ENCODE data around the gene SSBP3.

Gene SSBP3

DNA sequence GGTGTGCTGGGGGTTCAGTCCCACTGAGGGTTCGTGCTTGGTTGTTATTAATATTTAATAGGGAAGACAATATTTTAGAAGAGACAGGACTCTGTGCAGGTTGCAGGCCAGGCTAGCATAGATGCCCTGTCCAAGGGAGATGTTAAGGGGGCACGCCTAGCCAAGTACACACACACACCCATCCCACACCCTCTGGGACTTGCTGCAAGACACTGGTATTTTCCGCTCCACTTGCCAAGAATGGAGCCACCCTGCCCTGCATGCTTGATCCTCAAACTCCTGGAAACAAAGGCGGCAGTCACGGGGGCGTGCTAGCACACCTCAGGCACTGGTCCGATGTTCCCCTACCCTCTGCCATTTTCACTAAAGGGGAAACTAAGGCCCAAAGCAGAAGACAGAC, 107.2 kb downstream of the SSBP3 start:
- no peak for DNase-seq
- intact Hi-C loops (cut with DNase I), result no loop called here

DNA sequence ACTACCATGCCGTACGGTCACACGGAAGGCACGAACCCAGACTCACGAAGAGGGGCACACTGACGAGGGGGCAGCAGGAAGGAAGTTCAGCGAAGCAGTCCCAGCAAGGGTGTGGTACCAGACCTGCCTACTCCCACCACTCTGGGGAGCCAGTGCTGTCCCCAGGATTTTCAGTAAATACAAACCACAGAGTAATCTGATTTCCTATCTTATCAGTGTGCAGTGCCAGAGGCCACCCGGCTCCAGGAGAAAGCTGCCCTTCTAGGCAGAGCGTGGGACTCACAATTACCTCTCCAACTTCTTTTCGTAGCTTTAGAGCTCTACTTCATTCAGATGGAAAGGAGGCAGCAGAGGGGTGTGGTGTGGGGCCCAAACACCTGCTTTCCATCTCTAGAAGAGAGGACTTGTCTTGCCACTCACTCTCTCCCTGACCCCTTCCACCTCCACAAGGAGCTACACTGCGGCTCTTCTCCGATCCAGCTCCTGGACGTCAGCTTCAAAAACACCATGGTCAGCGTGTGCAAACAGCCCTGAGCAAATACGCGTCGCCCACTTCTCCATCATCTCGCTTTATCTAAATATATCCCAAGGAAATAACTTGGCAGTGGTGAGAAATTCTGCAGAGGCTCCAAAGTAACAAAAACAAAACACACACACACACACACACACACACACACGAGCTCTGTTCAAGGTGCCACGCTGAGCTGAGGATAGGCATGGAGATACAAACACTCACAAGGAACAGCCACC, 107.7 kb downstream of the SSBP3 start:
- intact Hi-C loops (cut with DNase I), result no loop called here
- no peak for DNase-seq

DNA sequence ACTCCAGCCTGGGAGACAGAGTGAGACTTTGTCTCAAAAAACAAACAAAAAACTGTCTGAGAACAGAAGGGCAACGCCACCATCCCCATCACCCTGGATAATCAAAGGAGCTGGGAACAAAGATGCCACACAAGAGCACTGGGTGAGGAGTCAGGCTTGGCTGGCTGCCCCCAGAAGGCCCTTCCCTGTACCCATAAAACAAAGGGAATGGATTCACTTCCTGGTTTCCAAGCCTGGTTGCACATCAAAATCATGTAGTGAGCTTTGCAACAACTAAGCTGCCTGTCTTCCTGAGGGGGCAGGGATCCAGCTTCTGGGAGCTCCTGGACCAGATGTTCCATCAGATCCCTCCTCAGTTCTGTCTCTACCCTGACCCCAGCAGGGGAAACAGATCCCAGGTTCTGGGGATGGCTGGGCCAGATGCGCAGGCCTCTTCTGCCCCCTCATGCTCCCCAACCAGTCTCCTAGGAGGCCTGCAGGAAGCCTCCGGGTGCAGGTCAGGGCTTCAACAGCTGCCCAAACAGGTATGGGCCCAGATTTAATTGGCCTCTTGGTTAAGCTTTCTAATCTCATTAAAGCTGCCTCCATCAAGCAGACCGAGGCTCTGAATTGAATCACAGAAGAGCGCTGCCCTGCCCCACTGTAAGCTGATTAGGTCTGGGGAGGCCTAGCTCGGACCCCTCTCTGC, 108.5 kb downstream of the SSBP3 start:
- DNase-seq, result peak in 8 of 10 donors; percentile 60 to 96 (median 72)

DNA sequence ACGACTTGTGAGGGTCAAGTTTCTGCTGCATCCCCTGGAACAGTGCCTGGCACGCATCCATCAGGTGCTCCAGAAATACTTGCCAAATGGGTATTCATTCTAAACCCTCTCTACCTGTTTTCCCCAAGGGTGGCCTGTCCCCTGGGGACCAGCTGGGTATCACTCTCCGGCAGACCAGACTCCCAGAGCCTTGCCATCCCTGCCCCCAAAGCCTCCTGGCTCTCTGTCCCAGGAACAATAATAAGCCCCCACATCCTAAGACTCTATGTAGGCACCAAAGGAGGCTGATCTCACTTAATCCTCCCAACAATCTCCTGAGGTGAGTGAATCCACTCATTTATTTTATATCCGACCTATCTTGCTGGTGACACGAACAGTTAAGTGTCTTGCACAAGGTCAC, 109.5 kb downstream of the SSBP3 start:
- intact Hi-C loops (cut with DNase I), result no loop called here

More for the DNA sequence above, 108.5 kb downstream of the SSBP3 start:
- intact Hi-C loops (cut with DNase I), result no loop called here

DNA sequence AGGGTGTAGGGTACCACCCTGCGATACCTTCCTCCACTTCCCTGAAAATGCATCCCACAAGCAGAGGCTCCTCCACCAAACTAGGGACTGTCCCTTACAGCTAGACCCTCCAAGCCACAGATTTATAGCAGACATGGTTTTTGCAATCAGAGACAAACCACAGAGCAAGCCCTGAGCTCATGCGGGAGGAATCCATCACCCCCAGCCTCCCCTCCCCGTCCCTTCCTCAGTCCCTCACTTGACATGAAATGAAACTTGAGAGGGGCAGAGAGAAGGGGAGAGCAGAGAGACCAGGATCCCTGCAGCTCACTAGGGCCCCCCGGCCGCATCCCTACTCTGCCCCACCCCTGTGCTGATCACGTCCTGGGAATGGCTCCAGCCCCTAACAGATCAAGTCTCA, 111.3 kb downstream of the SSBP3 start:
- intact Hi-C loops (cut with DNase I), result no loop called here
- DNase-seq, result no peak

More for the DNA sequence above, 109.5 kb downstream of the SSBP3 start:
- no peak for DNase-seq

DNA sequence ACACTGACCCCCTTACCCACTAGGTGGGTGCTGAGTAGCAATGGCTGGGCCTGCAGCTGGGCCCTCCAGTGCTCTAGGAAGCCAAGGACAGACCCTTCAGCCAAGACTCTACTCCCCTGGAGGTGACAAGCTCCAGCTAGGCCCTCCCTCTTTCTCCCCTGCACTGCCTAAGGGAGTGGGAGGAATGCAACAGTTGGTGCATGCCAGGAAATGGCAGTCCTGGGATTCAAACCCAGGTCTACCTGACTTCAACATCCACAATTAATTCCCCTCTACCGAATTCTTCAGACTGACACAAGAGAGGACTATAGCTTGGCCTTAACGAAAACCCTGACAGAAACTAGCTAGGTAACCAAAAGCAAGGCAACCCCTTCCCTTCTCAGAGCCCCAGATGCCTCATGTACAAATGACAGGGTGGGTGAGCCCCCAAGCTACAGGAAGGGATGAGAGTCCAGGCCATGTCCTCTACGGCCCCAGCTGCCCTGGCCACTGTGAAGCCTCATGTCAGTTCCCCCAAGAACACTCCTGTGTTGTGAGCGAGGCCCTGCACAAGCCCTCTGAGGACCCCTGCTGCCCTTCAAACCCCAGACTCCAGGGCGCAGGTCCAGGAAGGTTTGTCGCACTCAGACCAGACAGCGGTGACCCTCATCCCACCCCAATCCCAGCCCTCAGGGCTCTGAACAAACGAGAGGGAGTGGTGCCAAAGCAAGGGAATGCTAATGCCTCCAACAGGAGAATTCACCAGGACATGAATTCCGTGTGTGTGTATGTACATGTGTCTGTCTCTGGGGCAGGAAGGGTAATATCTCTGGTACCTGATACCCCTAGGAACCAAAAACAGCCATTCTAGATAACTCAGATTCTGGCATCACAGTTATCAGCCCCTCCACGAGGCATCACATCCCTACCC, 113.9 kb downstream of the SSBP3 start:
- intact Hi-C loops (cut with DNase I), result no loop called here
- DNase-seq, result peak in 1 of 10 donors; percentile 62

DNA sequence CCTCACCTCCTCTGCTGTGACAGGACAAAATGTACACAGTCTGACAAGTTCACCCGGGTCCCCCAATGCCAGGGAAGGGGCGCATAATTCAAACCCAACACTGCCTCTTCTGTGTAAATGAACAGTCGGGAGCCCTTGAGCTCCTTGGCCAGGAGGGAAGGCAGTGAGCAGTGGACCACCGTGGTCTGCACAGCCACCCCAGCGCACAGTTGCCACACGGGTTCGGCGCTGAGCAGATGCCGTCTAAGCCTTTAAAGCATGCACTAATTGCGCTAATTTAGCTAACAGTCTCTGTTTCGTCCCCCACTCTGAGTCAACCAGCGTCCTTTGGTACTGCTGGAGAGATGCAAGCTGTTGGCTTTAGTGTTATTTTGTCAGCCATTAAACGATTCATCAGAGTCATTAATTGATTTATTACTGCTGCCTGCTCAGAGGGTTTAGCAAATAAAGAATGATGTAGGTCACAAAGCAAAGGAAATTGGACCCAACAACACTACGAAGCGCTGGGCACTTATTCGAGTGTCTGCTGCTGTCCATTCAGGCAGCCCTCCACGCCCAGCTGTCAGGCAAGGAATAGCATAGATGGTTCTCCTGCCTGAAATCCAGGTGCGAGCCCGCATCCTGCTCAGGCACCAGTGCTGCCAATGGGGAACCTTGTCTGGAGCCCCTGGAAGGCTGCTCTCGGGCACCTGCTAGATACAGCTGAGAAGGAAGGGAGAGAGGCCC, 114.8 kb downstream of the SSBP3 start:
- DNase-seq, result peak in 2 of 10 donors; percentile 75 to 80
- intact Hi-C loops (cut with DNase I), result no loop called here

DNA sequence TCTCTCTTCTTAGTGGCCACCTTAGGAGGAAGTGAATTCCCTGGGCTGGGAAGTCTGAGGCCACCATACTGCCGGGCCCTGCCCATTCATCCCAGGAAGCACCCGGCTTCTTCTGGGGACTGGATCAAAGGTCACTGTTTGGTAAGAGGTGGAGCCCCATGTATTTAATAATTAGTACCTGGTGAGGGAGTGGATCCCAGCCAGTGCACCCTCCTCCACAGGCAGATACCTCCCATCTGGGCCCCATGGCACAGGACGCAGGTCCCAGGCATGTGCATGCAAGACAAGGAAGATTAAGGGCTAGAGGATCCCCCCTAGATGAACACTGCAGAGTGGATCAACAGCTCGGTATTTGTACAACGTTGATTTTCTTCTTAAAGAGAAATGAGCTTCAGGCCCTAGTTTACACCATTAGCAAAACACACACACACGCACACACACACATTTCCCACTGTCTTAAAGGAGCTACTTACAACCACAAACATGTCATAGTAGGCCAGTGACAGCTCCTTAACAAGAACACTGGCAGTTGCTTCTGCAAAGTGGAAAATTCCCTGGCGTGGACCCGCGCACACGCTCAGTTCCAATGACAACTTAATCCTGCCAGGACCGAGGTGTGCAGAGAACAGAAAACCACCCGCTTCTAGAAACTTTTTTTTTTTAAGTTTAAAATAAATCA, 115.5 kb downstream of the SSBP3 start:
- intact Hi-C loops (cut with DNase I), result no loop called here
- peak in 8 of 10 donors; percentile 38 to 94 (median 64) for DNase-seq

DNA sequence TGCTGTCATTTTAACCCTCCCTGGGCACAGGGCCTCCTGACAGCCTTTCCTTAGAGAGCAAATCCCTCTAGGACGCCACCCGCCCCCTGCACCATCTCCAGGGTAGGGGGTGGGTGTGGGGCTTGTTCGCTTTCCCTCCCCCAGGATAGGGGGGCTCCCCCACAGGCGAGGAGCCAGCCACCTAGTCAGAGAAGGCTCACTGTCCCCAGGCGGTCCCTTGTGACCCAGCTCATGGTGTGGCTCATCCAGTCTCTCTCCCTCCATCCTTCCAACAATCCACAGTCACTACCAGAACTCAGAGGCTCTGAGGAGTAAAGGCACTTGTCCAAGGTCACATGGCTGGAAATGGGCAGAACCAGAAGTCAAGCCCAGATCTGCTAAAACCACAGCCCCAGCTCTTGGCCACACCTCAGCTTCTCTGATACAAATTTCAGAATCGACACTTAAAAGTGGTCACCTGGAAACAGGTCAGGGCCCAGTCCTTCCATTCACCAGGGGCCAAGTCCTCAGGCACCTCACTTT, 116.4 kb downstream of the SSBP3 start:
- DNase-seq, result peak in 2 of 10 donors; percentile 52 to 59
- intact Hi-C loops (cut with DNase I), result no loop called here

DNA sequence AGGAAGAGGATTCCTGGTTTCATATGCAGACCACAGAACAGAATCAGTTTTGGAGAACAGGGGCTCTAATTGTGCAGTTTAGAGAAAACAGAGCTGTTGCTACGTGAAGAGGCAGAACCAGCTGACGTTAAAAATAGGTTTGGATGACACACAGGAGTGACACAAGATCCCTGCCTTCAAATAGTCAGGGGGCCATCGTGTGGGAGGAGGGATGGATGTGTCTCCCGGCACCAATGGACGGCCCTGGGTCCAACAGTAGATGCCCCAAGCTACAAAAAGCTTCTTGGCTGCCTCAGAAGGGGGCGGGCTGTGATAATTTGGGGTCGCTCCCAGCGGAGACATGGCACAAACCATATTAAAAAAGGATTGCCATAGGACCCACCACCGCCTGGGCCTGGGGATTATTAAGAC, 118.4 kb downstream of the SSBP3 start:
- DNase-seq, result peak in 1 of 10 donors; percentile 62
- intact Hi-C loops (cut with DNase I), result no loop called here

DNA sequence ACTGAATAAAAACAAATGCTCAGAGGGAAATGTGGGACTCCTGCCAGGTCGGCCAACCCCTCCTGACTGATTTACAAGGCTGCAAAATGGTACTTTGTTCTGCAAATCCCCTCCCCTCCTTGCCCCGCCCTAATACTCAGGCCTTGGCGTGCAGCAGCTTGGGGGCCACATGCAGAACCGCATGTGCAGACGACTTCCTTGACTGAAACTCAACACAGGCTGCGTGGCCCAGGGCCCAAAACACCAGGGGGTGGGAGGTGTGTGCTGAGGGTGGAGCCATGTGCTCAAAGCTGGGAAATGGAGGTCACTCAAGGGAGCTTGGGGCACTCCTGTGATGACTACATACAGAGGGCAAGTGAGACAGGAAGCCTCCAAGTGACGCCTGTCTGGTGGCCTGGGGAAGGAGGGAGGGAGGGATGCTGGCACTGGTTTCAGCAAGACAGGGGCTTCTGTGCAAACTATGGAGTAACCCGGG, 119.0 kb downstream of the SSBP3 start:
- peak in 6 of 10 donors; percentile 34 to 90 (median 56) for DNase-seq
- intact Hi-C loops (cut with DNase I), result no loop called here

DNA sequence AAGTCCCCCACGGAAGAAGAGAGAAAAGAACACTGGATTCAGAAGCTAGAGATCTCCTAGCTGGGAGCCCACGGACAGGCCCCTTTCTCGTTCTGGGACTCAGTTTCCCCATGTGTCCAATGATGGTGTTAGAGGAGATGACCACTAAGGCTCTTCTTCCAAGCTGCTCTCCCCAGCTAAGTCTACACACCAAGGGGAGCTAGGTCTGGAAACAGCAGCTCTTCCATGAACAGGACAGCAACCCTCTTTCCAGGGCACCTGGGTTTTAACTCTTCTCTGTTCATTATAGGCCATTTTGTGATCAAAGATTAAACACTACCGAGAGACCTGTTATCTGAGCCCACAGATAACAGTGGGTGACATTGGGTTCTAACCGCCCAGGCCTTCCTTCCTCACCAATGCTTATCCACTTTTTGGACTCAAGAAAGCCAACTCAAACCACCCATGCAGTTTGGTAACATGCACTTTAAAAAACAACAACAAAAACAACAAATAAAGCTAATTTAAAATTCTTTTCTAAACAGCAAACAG, 120.3 kb downstream of the SSBP3 start:
- no peak for DNase-seq
- intact Hi-C loops (cut with DNase I), result no loop called here

DNA sequence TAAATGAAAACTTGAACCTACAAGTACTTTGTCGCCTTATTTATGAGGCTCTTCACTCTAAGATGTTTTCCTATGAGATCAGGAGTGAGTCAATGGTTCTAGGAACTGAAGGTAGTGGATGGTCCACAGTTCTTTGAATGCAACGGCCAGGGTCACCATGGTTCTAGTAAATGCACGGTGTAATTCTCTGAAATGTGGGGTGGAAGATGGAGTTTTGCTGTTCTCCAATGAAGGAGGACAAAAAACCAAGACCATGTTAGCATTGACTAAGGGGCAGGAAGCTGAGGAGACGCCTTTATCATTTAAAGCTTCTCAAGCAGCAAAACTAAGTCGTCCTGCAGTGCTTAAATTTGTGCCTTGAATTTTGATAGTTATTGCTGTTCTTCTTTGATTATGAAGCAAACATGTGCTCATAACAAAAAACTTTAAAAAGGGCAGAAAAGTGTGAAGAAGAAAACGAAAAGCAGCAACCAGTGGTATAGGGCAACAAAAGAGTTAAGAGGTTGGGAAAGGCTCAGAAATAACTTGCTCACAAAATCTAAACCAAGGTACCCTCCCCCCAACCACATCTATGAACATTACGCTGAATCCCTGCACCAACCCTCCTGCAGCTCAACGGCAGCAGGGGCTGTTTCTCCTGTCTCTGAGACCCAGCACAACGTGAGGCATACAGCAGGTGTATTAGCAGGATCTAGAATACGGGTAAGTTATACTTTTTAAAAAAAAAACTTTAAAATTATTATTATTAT, 121.2 kb downstream of the SSBP3 start:
- DNase-seq, result no peak
- intact Hi-C loops (cut with DNase I), result no loop called here

DNA sequence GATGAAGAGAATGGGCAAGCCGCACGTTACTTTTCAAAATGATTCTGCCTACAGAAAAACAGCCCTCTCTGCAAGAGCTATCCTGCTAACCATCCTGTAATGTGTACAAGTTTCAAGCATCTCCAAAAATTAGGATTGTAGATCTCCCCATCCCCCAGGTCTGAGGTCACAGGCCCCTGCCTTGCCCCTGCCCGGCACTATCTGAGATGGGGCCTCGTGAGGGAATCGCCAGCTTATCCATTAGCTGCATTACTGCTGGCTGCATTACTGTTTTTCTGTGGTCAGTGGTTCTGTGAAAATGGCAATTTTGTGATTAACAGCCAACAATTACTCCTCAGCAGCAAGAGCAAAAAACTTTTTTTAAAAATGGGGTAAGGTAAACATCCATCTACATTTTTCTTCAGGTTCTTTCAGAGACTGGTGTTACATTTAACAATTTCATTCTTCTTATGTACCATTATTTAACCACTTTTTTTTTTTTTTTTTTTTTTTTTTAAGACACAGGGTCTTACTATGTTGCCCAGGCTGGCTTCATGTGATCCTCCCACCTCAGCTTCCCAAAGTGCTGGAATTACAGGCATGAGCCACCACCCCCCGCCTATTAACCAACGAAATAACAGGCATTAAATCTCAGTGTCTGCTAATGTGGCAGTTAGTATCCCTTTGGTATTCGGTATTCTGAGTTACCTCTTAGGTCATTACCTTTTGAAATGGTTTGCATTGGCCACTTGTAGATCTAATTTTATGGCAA, 122.4 kb downstream of the SSBP3 start:
- intact Hi-C loops (cut with DNase I), result no loop called here
- no peak for DNase-seq

DNA sequence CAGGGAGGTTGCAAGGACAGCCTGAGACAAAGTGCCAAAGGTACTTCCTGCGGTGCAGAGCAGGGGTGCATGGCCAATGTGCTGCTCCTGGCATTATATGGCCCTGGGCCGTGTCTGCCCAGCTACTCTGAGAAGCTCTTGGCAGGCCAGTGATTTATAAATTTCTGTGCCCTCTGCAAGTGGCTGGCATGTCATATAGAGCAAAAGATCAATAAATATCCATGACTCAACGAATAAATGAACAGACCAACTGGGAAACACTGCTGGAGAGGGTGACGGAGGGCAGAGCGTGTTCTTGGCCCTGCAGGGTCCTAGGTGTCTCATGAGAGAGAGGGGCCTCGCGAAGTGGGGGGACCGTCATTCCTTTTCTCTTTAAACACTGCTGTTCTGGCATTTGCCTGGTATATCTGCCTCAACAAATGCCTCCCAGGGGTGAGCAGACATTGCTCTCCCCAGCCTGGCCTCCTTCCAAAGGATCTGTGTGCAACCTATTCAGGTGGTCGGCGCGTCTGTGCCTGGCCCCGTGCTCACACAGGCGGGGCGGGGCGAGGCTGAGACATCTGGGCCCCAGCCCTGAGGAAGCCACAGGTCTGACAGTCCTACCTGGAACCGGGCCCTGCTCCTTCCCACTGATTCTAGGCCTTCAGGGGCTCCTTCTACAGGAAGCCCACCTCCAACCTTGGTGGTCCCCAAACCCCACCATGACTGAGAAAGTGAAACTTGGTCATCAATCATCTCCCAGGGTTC, 123.9 kb downstream of the SSBP3 start:
- intact Hi-C loops (cut with DNase I), result no loop called here
- DNase-seq, result peak in 1 of 10 donors; percentile 67

DNA sequence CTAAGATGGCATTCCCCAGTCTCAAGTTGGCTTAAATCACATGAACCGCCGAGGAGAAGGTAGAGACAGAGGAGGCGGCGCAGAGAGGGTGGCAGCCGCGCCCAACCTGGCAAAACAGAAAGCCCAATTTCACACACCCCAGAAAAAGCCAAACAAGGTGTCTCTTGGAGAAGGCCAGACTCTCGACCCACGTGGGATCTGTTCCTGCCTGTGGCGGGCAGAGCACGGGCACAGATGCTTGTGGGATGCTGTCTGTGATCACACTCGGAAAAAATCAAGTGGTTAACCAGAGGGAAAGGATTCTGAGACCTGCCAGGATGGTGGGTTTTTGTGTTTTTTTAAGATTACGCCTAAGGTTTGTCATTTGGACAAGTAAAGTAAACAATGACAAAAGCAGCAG, 125.5 kb downstream of the SSBP3 start:
- intact Hi-C loops (cut with DNase I), result no loop called here
- peak in 7 of 10 donors; percentile 42 to 91 (median 63) for DNase-seq

DNA sequence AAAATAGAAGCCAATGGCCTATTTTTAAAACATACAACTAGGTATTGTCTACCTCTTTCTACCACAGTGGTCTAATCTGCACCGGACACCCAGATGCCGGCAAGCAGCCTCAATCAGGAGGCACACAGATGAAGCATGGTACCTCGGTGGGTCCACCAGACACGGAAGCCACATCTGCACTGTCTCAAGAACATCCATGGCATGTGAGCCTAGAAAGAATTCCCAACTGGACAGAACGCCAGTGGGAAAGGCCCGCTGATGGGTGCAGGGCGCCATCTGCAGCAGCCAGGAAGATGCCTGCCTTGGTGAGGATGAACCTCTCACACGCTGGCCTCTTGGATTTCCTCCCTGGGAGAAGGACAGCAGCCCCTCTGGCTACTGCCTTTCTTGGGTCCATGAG, 126.7 kb downstream of the SSBP3 start:
- intact Hi-C loops (cut with DNase I), result no loop called here

More for the DNA sequence above, 126.7 kb downstream of the SSBP3 start:
- peak in 1 of 10 donors; percentile 68 for DNase-seq

Data from posterior cingulate gyrus (tissue), 11 donors.